ENCODE results near the gene MYL4.
"Not testable (repeated sequence)": the region's sequence is repeated elsewhere in the genome, so short reads cannot be mapped to it uniquely, and the experiment has no call there.

Gene MYL4

DNA sequence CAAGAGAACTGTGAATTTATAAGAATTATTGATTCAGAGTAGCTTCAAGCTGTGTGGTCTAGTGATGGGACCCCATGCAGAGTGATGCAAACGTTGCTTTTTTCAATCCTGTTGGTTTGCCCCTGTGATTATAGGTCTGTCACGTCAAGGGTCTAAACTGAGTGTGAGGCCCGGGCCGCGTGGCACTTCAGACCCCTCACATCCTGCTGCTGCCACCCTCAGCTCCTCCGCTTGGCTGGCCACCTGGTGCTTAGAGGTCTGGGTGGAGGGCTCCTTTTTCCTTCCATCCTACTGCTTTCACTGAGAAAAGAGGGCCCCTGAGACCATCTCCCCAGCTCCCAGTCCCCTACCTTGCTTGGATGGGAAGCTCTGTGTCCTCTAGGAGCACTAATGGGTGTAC lies 12.0 kb downstream of the MYL4 start:
- no peak for DNase-seq (ENCODE audit: low read depth)

- DNase-seq (ENCODE audit: low read depth) = no peak
Observed at GRCh38 chr17:47222047-47222446, 12.9 kb downstream of the MYL4 start.

GRCh38 chr17:47223007-47223406 lies 13.9 kb downstream of the MYL4 start:
- no peak for DNase-seq (ENCODE audit: low read depth)

DNA sequence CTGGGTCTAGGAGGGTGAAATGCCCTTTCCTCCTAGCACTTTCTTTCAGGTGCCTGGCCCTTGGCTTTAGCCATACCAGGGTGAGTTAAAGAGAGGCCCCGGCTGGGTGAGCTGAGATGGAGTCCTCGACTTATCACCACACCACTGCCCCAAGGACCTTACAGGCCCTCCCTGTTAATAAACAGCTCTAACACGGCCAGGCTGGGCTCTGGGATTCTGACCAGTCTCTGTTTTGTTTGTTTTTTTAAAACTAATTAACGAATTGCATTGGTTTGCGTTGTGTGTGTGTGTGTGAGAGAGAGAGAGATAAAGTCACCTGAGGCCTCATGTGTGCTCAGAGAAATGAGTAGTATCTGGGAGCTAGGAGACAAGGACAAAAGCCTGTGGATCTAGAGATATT lies 14.3 kb downstream of the MYL4 start:
- no peak for DNase-seq (ENCODE audit: low read depth)

DNA sequence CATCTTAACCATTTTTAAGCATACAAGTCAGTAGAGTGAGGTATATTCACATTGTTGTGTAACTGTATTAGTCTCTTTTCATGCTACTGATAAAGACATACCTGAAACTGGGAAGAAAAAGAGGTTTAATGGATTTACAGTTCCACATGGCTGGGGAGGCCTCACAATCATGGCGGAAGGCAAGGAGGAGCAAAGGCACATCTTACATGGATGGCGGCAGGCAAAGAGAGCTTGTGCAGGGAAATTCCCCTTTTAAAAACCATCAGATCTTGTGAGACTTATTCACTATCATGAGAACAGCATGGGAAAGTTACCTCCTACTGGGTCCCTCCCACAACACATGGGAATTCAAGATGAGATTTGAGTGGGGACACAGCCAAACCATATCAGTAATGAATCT lies 14.9 kb downstream of the MYL4 start:
- DNase-seq (ENCODE audit: low read depth) = not testable (repeated sequence)

GRCh38 chr17:47224966-47225365 lies 15.8 kb downstream of the MYL4 start:
- no peak for DNase-seq (ENCODE audit: low read depth)

GRCh38 chr17:47225436-47225858 lies 16.3 kb downstream of the MYL4 start:
- no peak for DNase-seq (ENCODE audit: low read depth)

DNA sequence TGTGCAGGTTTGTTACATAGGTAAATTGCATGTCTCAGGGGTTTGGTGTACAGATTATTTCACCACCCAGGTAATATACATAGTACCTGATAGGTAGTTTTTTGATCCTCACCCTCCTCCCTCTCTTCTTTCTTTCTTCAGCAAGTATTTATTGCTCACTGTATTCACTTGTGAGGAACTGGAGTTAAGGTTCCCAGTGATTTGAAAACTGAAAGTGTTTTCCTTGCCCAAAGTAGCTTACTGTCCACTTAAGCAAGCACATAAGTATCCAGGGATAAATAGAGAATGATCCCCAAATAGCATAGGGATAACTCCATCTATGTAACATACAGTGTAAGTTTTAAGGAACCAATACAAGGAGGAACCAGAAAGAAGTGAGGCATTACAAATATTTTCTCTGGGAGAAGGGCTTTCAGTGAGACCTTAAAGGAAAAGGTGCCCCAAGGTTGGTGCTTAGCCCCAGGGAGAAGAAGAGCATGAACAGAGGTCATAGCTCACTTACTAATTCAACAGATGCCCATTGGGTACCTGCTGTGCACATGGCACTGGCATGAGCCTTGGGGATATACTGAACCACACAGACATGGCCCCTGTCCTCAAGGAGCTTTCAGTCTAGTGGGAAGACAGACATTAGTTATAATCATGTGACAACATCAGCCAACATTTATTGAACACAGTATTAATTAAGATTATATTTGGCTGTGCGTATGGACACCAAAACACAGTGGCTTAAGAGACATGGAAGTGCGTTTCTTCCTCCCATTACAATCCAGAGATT lies 17.0 kb downstream of the MYL4 start:
- DNase-seq (ENCODE audit: low read depth) = no peak

DNA sequence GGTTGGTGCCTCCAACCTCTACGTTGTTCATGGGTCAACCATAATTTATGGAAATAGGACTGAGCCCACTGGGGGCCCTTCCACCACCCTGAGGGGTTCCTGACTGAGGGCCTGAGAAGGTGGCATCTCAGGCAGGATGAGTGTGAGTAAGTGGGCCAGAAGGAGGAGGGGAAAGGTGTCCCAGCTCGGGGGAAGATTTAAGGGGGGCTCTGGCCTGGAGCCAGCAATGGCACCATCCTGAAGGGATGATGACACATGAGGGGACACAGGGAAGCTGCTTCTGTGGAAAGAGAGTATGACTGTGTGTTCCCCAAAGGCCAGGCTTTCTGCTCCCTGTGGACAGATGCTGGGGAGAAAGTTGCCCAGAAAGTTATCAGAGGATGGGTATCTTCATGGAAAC lies 18.7 kb downstream of the MYL4 start:
- no peak for DNase-seq (ENCODE audit: low read depth)

DNA sequence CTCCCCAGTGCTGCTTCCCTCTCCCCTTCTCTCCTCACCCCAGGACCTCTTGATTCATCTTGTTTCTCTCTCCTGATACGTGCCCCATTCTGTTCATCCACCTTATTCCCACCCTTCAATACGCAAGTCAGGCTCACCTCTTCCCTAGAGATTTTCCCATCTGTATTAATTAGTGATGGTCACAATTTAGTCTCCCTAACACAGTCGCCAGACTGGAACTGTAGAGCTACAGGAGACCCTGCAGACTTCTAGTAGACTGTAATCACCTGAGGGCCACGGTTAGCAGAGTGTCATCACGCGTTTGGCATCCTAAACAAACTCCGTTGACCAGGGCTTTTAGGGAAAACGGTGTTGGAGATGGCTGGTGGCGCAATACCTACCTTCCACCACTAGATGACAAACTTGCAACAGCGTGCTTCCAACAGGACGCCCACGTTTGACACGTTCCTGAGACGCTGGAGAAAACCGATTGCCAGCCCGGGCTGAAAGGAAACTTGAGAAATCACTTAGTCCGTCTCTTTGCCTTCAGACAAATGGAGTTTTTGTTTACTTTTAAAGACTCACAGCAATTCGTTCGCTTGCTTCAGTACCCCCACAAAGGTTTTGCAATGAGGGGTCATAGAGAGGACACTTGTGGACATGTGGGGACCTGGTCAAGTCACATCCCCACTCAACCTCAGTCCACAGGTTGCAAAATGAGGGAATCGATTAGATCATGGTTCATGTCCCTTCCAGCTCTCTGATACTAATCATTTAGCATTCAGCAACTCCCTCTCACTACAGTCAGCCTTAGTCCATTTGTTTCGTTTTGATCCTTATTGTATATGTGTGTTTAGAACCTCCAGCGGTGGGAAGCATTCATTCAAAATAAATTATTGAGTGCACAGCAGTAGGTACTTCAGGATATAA lies 20.6 kb downstream of the MYL4 start:
- peak; percentile 44 for DNase-seq (ENCODE audit: low read depth)

GRCh38 chr17:47230864-47231263 lies 21.7 kb downstream of the MYL4 start:
- DNase-seq (ENCODE audit: low read depth) = no peak

DNA sequence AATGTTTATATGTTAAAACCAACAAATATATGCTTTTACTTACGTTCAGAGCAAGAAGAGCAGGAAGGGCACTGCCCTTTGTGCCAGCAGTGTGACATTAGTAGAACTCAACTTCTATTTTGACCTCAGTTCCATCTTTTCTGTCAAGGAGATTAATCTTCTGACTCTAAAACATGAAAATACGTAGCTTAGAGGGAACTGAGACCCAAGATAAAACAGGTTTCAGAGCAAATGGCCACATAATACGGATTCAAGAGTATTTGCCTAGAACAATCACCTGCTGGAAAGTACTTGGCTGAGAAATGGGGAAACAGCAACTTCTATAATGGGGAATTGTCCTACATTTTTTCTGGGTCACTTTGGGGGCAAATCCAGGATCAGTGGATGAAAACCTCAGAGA lies 22.2 kb downstream of the MYL4 start:
- no peak for DNase-seq (ENCODE audit: low read depth)

GRCh38 chr17:47231866-47232265 lies 22.7 kb downstream of the MYL4 start:
- DNase-seq (ENCODE audit: low read depth) = no peak

GRCh38 chr17:47232465-47232864 lies 23.3 kb downstream of the MYL4 start:
- DNase-seq (ENCODE audit: low read depth) = no peak

DNA sequence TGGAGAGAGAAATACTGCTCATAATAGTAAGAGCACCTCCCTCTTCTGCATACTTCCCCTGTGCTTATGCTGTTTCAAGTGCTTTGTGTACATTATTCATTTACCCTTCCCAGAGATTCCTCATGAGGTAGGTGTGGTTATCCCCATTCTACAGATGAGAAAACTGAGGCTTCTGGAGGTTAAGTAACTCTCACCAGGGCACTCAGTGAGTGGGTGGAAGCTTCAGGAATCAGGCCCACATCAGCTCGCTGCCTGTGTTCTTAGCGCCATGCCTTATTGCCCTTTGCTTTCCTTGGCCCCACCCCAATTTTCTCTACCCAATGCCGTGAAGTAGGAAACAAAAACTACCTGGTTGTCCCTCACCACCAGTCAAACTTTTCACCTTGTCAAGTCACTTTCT lies 26.4 kb downstream of the MYL4 start:
- DNase-seq (ENCODE audit: low read depth) = no peak

DNA sequence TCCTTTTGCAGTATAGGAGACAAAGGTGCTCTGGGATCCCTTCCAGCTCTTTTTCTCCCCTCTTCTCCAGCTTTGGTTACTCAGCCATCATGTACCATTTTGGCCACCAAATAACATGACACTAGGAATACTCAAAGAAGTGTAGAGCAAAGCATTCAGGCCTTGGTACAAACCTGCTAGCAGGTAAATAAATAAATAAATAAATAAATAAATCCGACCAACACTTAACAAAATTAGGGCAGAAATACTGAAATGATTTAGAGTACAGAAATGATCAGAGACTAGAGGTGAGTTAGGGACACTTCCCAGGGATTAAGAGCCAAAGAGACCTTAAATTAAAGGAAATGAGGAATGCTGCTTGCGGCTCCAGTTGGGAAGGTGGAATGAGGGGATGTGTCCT lies 26.8 kb downstream of the MYL4 start:
- no peak for DNase-seq (ENCODE audit: low read depth)

GRCh38 chr17:47237841-47238240 lies 28.7 kb downstream of the MYL4 start:
- DNase-seq (ENCODE audit: low read depth) = no peak

DNA sequence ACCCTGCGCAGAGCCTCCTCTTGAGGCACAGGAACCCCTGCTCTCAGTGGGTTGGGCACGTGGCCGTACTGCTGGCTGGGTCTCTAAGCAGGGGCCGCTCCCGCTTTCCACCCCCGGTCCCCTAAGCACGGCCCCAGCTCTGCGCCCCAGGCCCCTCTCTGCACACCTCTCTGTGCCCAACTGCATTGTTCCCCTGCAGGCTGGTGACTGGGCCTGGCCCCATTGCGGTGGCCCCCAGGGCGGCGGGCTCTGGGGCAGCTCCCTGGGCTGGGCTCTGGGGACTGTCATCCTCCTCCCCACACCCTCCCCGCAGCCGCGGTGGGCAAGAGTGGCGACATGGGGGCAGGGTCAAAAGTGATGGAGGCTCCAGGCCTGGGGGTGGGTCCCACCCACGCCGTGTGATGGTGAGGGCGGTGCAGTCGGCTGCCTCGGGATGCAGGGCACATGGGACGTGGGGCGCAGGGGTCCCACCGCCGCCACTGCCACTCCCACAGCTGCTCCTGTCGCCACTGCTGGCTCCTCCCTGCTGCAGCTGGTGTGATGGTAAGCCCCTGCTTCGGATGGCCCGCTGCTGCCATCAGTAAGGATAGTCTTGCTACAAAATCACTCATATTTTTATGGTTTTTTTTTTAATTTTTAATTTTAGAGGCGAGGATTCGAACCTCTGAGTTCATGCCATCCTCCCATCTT lies 29.3 kb downstream of the MYL4 start:
- DNase-seq (ENCODE audit: low read depth) = no peak

DNA sequence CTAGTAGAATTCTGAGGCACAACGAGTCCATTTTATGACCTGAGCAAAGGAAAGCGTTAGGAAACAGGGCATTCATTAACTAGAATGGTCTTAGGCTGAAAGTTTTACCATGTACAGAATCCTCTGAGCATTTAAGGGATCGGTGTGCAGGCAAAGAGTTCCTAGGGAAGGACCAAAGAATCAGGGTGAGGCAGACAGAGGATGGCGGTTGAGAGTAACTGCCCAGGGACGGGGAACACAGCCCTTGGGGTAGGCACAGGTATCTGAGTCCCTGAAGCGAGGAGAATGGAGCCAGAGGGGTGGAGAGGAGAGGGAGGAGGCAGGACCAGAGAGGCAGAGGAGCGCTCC lies 30.4 kb downstream of the MYL4 start:
- no peak for DNase-seq (ENCODE audit: low read depth)

GRCh38 chr17:47239967-47240651 lies 31.0 kb downstream of the MYL4 start:
- no peak for DNase-seq (ENCODE audit: low read depth)

DNA sequence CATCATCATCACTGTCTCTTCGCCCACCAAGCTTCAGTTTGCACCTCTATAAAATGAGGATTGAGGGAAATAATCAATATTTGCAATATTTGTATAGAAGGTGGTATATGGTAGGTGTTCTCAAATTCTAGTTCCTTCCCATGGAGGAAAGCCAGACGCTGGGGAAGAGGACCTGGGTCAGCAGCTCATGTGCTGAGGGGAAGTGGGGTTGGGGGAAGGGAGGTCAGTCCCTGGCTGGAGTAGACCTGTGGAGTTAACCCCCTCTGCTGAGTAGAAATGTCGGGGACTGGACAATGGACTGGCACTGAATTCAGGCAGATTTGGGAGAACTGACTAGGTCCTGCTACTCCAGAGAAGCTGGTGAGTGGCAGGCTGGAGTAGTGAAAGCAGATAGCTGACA lies 31.7 kb downstream of the MYL4 start:
- DNase-seq (ENCODE audit: low read depth) = no peak

DNA sequence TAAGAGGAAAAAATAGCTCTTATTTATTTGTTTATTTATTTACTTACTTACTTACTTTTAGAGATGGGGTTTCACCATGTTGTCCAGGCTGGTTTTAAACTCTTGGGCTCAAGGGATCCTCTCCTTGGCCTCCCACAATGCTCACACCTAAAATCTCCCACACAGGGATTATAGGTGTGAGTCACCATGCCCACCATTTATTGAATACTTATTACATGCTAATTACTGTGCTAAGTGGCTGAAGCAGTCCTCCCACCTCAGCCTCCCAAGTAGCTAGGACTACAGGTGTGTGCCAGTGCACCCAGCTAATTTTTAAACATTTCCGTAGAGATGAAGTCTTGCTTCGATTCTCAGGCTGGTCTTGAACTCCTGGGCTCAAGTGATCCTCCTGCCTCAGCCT lies 33.5 kb downstream of the MYL4 start:
- DNase-seq (ENCODE audit: low read depth) = no peak

Measured in T follicular helper cell (primary cell).